Activated naive CD4-positive, alpha-beta T cell treated with anti-CD3 and anti-CD28 coated beads, Interleukin-2, amount 50 U/mL, for 16 hours (primary cell): ENCODE data around the gene AK2.

Experiments used
- DNase-seq: peaks from one replicate; pipeline ENCODE4 v3.0.0-alpha.2; 2020

The AK2 gene

GRCh38 chr1:33021567-33022431 is 14.9 kb downstream of the AK2 start:
- DNase-seq, result no peak

GRCh38 chr1:33018112-33018511 is 18.6 kb downstream of the AK2 start:
- no peak for DNase-seq

GRCh38 chr1:33017175-33017574 is 19.5 kb downstream of the AK2 start:
- no peak for DNase-seq

GRCh38 chr1:33015216-33015615 is 21.5 kb downstream of the AK2 start:
- DNase-seq, result no peak

- DNase-seq, result no peak
These were observed 22.1 kb downstream of the AK2 start for GRCh38 chr1:33014464-33015163.

- no peak for DNase-seq
These were observed 22.9 kb downstream of the AK2 start for GRCh38 chr1:33013791-33014190.

- no peak for DNase-seq
These were observed 24.5 kb downstream of the AK2 start for GRCh38 chr1:33012165-33012564.

GRCh38 chr1:33010932-33011731 is 25.6 kb downstream of the AK2 start:
- DNase-seq, result no peak

- DNase-seq, result no peak
These were observed 27.1 kb downstream of the AK2 start for GRCh38 chr1:33009561-33009960.

- DNase-seq, result no peak
These were observed 28.4 kb downstream of the AK2 start for GRCh38 chr1:33008051-33008914.

GRCh38 chr1:33007190-33008050 is 29.3 kb downstream of the AK2 start:
- no peak for DNase-seq

- no peak for DNase-seq
These were observed 30.8 kb downstream of the AK2 start for GRCh38 chr1:33005838-33006421.

- no peak for DNase-seq
These were observed 31.4 kb downstream of the AK2 start for GRCh38 chr1:33005117-33005837.

GRCh38 chr1:33004613-33005012 is 32.1 kb downstream of the AK2 start:
- no peak for DNase-seq

- DNase-seq, result no peak
These were observed 33.0 kb downstream of the AK2 start for GRCh38 chr1:33003657-33004056.

GRCh38 chr1:33002006-33002405 is 34.7 kb downstream of the AK2 start:
- DNase-seq, result no peak

- no peak for DNase-seq
These were observed 35.4 kb downstream of the AK2 start for GRCh38 chr1:33001282-33001681.

GRCh38 chr1:33000427-33001026 is 36.2 kb downstream of the AK2 start:
- no peak for DNase-seq

- DNase-seq, result no peak
These were observed 37.7 kb downstream of the AK2 start for GRCh38 chr1:32998997-32999396.

GRCh38 chr1:32998064-32998463 is 38.6 kb downstream of the AK2 start:
- no peak for DNase-seq
